ENCODE results near the gene ICAM4. TPM values are rescaled to one million over a fixed set of nuclear protein-coding genes. Genes with fewer than 3 reads are reported as not detected.

ICAM4 gene
- total and polyA plus RNA-seq, 9 of the 15 experiments (the other 6 are each of a cell fraction or from before 2014, with no cell fraction given), result 14.1 to 86.1 (median 29.6) TPM

GRCh38 chr19:10270180-10270615 is 16.6 kb upstream of the ICAM4 start (continued):
- no peak for TF ChIP-seq ZNF318 (IDR thresholded peaks at IDR 0.05; ENCODE audit: borderline replicate concordance in 1 of 2, low read depth in 1 of 2)
